PC-3 (cell line): ENCODE results near the gene MID2.

Experiments
- CTCF ChIP-seq: fragments of 300-600 bp; sonication (generic); conservative IDR thresholded peaks from 2 replicates; pipeline ENCODE4 v1.5.1; 2017; ENCODE audit warnings: antibody characterized with exemption, low read depth, mild to moderate bottlenecking, low read length
- EZH2 ChIP-seq: fragments of 300-600 bp; sonication (generic); IDR thresholded peaks from one replicate; pipeline ENCODE4 v1.6.1; 2017; ENCODE audit warnings: antibody characterized with exemption, mild to moderate bottlenecking, low read length; ENCODE audit not compliant: unreplicated experiment

- TF ChIP-seq CTCF, result no peak
- no peak for TF ChIP-seq EZH2
Measured at GRCh38 chrX:107845625-107846024, 20.0 kb downstream of the MID2 start.
